IPS-15b (cell line): Measurements from ENCODE around the gene FSTL4.

Experiments used
- H3K27me3 ChIP-seq: one replicate; pipeline ENCODE4 v1.6.1; 2013; ENCODE audit warnings: low read length; ENCODE audit not compliant: control insufficient read depth, insufficient read depth
- H3K36me3 ChIP-seq: one replicate; pipeline ENCODE4 v1.6.1; 2013; ENCODE audit warnings: low read length; ENCODE audit not compliant: control insufficient read depth, insufficient read depth
- H3K4me1 ChIP-seq: one replicate; pipeline ENCODE4 v1.6.1; 2013; ENCODE audit warnings: mild to moderate bottlenecking, low read length; ENCODE audit not compliant: control insufficient read depth, insufficient read depth
- H3K4me3 ChIP-seq: one replicate; pipeline ENCODE4 v1.5.1; 2013; ENCODE audit warnings: low read depth, low read length
- H3K9ac ChIP-seq: one replicate; pipeline ENCODE4 v1.6.1; 2013; ENCODE audit warnings: low read depth, mild to moderate bottlenecking, low read length
- H3K9me3 ChIP-seq: one replicate; pipeline ENCODE4 v1.6.1; 2013; ENCODE audit warnings: mild to moderate bottlenecking, low read length; ENCODE audit not compliant: control insufficient read depth, insufficient read depth

FSTL4 gene

GRCh38 chr5:133323494-133324457 lies 288.6 kb downstream of the FSTL4 start:
- no peaks in the 10 kb centered on the region for H3K9me3 ChIP-seq
- H3K27me3 ChIP-seq = peaks cover 2% of the 10 kb centered on the region
- no peaks in the 10 kb centered on the region for H3K36me3 ChIP-seq
- H3K4me1 ChIP-seq = peaks cover 20% of the 10 kb centered on the region
- H3K9ac ChIP-seq = no peak overlapping the region
- H3K4me3 ChIP-seq = no peak overlapping the region

- no peak overlapping the region for H3K9ac ChIP-seq
- no peaks in the 10 kb centered on the region for H3K9me3 ChIP-seq
- H3K27me3 ChIP-seq = peaks cover 2% of the 10 kb centered on the region
- no peaks in the 10 kb centered on the region for H3K36me3 ChIP-seq
- peaks cover 14% of the 10 kb centered on the region for H3K4me1 ChIP-seq
- H3K4me3 ChIP-seq = no peak overlapping the region
These were observed 289.6 kb downstream of the FSTL4 start for GRCh38 chr5:133322743-133323142.

DNA sequence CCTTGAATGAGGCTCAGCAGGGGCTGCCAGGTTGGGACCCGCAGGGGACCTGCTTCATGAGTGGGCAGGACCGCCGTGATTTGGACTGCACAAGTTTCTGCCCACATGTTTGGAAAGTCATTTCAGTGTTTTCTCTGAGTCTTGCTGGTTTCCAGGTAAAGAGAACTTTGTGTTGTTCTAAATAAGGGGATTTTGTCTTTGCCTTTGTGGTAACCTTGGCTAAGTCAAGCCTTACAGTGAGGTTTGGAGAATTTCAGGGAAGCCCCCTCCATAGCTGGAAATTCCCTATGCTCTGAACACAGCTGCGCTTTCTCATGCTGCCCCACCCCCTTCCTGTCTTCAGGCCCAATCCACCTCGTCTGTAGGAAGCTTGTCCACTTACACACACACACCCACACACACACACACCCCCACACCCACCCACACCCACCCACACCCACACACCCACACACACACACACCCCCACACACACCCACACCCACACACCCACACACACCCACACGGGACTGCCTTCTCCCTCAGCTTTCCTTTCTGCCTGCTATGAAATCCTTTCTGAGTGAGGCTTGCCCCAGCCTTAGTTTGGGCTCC lies 290.4 kb downstream of the FSTL4 start:
- H3K4me3 ChIP-seq = no peak overlapping the region
- no peaks in the 10 kb centered on the region for H3K9me3 ChIP-seq
- H3K36me3 ChIP-seq = no peaks in the 10 kb centered on the region
- H3K4me1 ChIP-seq = peaks cover 9% of the 10 kb centered on the region
- peaks cover 2% of the 10 kb centered on the region for H3K27me3 ChIP-seq
- no peak overlapping the region for H3K9ac ChIP-seq

- no peak overlapping the region for H3K9ac ChIP-seq
- peaks cover 12% of the 10 kb centered on the region for H3K4me1 ChIP-seq
- no peaks in the 10 kb centered on the region for H3K9me3 ChIP-seq
- no peak overlapping the region for H3K4me3 ChIP-seq
- peaks cover 2% of the 10 kb centered on the region for H3K27me3 ChIP-seq
- no peaks in the 10 kb centered on the region for H3K36me3 ChIP-seq
These were observed 291.0 kb downstream of the FSTL4 start for GRCh38 chr5:133321286-133321832.

- Histone ChIP-seq H3K4me3 (no peak overlapping the region), H3K9me3 (no peaks in the 10 kb centered on the region), H3K4me1 (peaks cover 12% of the 10 kb centered on the region), H3K36me3 (no peaks in the 10 kb centered on the region), H3K27me3 (no peaks in the 10 kb centered on the region), H3K9ac (no peak overlapping the region)
These were observed 292.3 kb downstream of the FSTL4 start for GRCh38 chr5:133319905-133320520.

DNA sequence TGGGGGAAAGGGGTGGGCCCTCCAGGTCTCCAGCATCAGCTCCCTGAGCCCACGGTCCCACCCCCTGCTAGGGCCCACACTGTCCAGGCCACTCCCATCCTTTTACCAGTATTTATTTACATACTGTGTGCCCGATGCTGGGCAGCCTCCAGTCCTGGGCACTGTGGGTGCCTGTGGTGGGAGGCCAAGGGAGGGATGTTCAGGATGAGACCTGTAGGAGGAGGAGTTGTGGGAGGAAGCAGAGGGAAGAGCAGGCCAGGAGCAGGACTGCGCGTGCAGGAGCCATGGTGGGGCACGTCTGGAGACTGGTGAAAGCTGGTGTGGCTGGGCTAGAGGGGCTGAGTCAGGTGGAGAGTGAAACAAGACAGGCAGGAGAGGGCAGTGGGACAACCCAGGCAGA lies 293.1 kb downstream of the FSTL4 start:
- Histone ChIP-seq H3K36me3 (no peaks in the 10 kb centered on the region), H3K27me3 (no peaks in the 10 kb centered on the region), H3K4me1 (peaks cover 12% of the 10 kb centered on the region), H3K9me3 (no peaks in the 10 kb centered on the region), H3K4me3 (no peak overlapping the region), H3K9ac (no peak overlapping the region)

GRCh38 chr5:133317558-133317957 lies 294.8 kb downstream of the FSTL4 start:
- no peaks in the 10 kb centered on the region for H3K27me3 ChIP-seq
- no peaks in the 10 kb centered on the region for H3K9me3 ChIP-seq
- H3K4me1 ChIP-seq = peaks cover 12% of the 10 kb centered on the region
- H3K9ac ChIP-seq = no peak overlapping the region
- H3K4me3 ChIP-seq = no peak overlapping the region
- peaks cover 2% of the 10 kb centered on the region for H3K36me3 ChIP-seq

GRCh38 chr5:133316346-133317343 lies 295.7 kb downstream of the FSTL4 start:
- Histone ChIP-seq H3K9me3 (no peaks in the 10 kb centered on the region), H3K27me3 (no peaks in the 10 kb centered on the region), H3K9ac (no peak overlapping the region), H3K4me1 (peaks cover 12% of the 10 kb centered on the region), H3K4me3 (no peak overlapping the region), H3K36me3 (peaks cover 3% of the 10 kb centered on the region)

- no peak overlapping the region for H3K4me3 ChIP-seq
- H3K27me3 ChIP-seq = no peaks in the 10 kb centered on the region
- no peak overlapping the region for H3K9ac ChIP-seq
- peaks cover 3% of the 10 kb centered on the region for H3K36me3 ChIP-seq
- no peaks in the 10 kb centered on the region for H3K9me3 ChIP-seq
- peaks cover 5% of the 10 kb centered on the region for H3K4me1 ChIP-seq
These were observed 298.3 kb downstream of the FSTL4 start for GRCh38 chr5:133314086-133314485.

- H3K36me3 ChIP-seq = peaks cover 3% of the 10 kb centered on the region
- H3K27me3 ChIP-seq = no peaks in the 10 kb centered on the region
- no peaks in the 10 kb centered on the region for H3K4me1 ChIP-seq
- H3K9me3 ChIP-seq = no peaks in the 10 kb centered on the region
- H3K9ac ChIP-seq = no peak overlapping the region
- H3K4me3 ChIP-seq = no peak overlapping the region
These were observed 301.2 kb downstream of the FSTL4 start for GRCh38 chr5:133311176-133311575.
